ENCODE measurements around the gene ASPSCR1. TPM values are rescaled to one million over a fixed set of nuclear protein-coding genes. Genes with fewer than 3 reads are reported as not detected.

The ASPSCR1 gene
- total and polyA plus RNA-seq, 2 of the 13 experiments (the other 11 are each of a cell fraction or from before 2014, with no cell fraction given), result 274 to 314 TPM

GRCh38 chr17:81999976-82000802, 22.8 kb downstream of the ASPSCR1 start (continued):
- TF ChIP-seq CEBPG (CRISPR knock-in tag; IDR thresholded peaks at IDR 0.05) (no peak), GATAD1 (CRISPR knock-in tag; IDR thresholded peaks at IDR 0.05) (peak; percentile 42; the same call in 1 of the 2 replicates), IRF2 (CRISPR knock-in tag; IDR thresholded peaks at IDR 0.05) (peak; percentile 30; the same call in 1 of the 2 replicates), KIAA2018 (CRISPR knock-in tag; IDR thresholded peaks at IDR 0.05; ENCODE audit: borderline replicate concordance) (peak; percentile 16; the same call in 1 of the 2 replicates), MAZ (IDR thresholded peaks at IDR 0.05; ENCODE audit: borderline replicate concordance, low read depth, low read length) (peak; percentile 87), MAZ (CRISPR knock-in tag; IDR thresholded peaks at IDR 0.05; ENCODE audit: low read depth) (peak; percentile 75), ZNF772 (CRISPR knock-in tag; IDR thresholded peaks at IDR 0.05) (peak; percentile 8; the same call in 1 of the 2 replicates), SRSF4 (IDR thresholded peaks at IDR 0.05; ENCODE audit: low read depth, low read length, poor library complexity, severe bottlenecking) (no peak), FOXA1 (IDR thresholded peaks at IDR 0.05) (no peak), FOXA1 (CRISPR knock-in tag; IDR thresholded peaks at IDR 0.05) (peak; percentile 63; the same call in 1 of the 2 replicates), SPEN (CRISPR knock-in tag; IDR thresholded peaks at IDR 0.05; ENCODE audit: low read depth) (peak; percentile 32; the same call in 1 of the 2 replicates), ZNF768 (CRISPR knock-in tag; IDR thresholded peaks at IDR 0.05) (peak; percentile 74; the same call in 1 of the 2 replicates), MZF1 (CRISPR knock-in tag; IDR thresholded peaks at IDR 0.05; ENCODE audit: borderline replicate concordance) (0 out of 2 replicates have a peak, but pooled peaks have one; percentile 37), HOXA5 (CRISPR knock-in tag; IDR thresholded peaks at IDR 0.05) (0 out of 2 replicates have a peak, but pooled peaks have one; percentile 21), KDM1A (CRISPR knock-in tag; IDR thresholded peaks at IDR 0.05) (peak; percentile 59; the same call in 1 of the 2 replicates)
- TF ChIP-seq, protein P1, sequence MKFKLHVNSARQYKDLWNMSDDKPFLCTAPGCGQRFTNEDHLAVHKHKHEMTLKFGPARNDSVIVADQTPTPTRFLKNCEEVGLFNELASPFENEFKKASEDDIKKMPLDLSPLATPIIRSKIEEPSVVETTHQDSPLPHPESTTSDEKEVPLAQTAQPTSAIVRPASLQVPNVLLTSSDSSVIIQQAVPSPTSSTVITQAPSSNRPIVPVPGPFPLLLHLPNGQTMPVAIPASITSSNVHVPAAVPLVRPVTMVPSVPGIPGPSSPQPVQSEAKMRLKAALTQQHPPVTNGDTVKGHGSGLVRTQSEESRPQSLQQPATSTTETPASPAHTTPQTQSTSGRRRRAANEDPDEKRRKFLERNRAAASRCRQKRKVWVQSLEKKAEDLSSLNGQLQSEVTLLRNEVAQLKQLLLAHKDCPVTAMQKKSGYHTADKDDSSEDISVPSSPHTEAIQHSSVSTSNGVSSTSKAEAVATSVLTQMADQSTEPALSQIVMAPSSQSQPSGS (CRISPR knock-in tag; IDR thresholded peaks at IDR 0.05), result no peak; the same call in 1 of the 2 replicates
- TF ChIP-seq, protein P2, sequence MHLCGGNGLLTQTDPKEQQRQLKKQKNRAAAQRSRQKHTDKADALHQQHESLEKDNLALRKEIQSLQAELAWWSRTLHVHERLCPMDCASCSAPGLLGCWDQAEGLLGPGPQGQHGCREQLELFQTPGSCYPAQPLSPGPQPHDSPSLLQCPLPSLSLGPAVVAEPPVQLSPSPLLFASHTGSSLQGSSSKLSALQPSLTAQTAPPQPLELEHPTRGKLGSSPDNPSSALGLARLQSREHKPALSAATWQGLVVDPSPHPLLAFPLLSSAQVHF (CRISPR knock-in tag; IDR thresholded peaks at IDR 0.05), result no peak
- TF ChIP-seq, protein P3, sequence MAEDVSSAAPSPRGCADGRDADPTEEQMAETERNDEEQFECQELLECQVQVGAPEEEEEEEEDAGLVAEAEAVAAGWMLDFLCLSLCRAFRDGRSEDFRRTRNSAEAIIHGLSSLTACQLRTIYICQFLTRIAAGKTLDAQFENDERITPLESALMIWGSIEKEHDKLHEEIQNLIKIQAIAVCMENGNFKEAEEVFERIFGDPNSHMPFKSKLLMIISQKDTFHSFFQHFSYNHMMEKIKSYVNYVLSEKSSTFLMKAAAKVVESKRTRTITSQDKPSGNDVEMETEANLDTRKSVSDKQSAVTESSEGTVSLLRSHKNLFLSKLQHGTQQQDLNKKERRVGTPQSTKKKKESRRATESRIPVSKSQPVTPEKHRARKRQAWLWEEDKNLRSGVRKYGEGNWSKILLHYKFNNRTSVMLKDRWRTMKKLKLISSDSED (CRISPR knock-in tag; IDR thresholded peaks at IDR 0.05), result no peak
